Measurements from ENCODE around the gene ULBP2.

GRCh38 chr6:149988550-149989346, 46.9 kb downstream of the ULBP2 start:
- TF ChIP-seq, protein P1, sequence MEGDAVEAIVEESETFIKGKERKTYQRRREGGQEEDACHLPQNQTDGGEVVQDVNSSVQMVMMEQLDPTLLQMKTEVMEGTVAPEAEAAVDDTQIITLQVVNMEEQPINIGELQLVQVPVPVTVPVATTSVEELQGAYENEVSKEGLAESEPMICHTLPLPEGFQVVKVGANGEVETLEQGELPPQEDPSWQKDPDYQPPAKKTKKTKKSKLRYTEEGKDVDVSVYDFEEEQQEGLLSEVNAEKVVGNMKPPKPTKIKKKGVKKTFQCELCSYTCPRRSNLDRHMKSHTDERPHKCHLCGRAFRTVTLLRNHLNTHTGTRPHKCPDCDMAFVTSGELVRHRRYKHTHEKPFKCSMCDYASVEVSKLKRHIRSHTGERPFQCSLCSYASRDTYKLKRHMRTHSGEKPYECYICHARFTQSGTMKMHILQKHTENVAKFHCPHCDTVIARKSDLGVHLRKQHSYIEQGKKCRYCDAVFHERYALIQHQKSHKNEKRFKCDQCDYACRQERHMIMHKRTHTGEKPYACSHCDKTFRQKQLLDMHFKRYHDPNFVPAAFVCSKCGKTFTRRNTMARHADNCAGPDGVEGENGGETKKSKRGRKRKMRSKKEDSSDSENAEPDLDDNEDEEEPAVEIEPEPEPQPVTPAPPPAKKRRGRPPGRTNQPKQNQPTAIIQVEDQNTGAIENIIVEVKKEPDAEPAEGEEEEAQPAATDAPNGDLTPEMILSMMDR (IDR thresholded peaks at IDR 0.05) = no peak
- TF ChIP-seq POLR2A (IDR thresholded peaks at IDR 0.05) = no peak

Measured in heart left ventricle (tissue), 13 donors.